Eye (tissue), 1 donor: ENCODE results near the gene DPEP1.
A peak's percentile ranks its signal among the peaks of the same experiment; 100 is the strongest.
"Not testable (repeated sequence)": the region's sequence is repeated elsewhere in the genome, so short reads cannot be mapped to it uniquely, and the experiment has no call there.

Experiments
- DNase-seq: peaks from one replicate; pipeline ENCODE4 v3.0.0-alpha.2; 2015

The DPEP1 gene

DNA sequence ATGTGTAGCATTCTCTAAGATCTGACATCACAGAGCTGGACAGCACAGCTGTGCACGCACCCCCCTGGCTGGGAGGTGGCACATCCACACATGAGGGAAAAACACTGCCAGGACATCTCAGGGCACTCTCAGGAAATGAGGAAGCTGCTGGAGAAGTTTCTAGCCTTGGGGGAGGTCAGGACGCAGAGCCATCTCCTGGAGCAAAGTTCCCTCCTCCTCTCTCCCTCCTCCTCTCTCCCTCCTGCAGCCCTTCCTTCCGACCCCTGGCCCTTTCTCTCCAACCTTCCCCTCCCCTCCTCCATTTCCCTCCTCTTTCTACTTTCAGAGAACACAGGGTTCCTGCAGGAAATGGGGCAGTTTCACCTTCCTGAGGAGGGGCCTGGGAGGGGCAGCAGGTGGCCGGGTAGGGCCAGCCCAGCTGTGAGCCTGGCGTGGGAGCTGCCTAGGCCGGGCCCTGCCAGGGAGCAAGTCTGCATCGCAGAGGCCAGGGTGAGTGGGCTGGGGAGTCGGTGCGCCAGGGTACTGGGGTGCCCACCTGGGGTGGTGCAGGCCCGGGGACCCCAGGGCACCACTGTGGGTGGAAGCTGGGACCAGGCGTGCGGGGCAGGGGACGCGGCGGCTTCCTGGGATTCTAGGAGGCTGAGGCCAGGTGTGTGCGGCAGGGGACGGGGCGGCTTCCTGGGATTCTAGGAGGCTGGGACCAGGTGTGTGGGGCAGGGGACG lies at the start of gene DPEP1:
TSS of gene DPEP1 (plus strand) at position 412 of the 723 bp plus-strand sequence. CDS start 16,769 bp downstream, outside the sequence.
- no peak for DNase-seq

DNA sequence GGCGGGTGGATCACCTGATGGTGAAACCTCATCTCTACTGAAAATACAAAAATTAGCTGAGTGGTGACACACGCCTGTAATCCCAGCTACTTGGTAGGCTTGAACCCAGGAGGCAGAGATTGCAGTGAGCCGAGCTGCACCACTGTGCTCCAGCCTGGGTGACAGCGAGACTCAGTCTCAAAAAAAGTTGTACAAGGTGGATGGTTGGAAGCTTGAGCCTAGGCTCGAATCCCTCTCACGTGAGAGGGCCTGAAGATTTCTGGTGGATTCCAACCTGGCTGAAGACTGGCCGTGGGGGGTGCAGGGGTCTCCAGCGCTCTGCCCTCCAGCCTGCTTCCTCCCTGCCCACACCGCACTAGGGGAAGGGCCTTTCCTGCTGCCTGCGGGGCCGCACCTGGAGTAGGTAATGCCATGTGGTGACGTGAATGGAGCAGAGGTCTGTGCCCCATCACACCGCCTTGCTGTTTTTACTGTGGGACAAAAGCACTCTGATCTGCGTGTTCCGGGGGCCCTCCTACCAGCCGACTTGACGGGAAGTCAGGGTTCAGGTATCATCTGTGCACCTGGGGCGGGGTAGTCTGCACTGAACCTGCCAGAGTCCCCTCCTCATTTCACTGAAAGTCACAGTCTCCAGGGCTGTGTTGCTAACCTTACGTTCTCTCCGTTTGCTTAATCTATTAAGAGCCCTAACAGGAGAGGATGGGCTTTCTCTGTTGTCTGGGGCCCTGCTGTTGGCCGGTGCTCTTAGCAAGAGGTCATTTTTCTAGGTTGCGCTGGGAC lies 48.8 kb upstream of the DPEP1 start:
- no peak for DNase-seq

DNA sequence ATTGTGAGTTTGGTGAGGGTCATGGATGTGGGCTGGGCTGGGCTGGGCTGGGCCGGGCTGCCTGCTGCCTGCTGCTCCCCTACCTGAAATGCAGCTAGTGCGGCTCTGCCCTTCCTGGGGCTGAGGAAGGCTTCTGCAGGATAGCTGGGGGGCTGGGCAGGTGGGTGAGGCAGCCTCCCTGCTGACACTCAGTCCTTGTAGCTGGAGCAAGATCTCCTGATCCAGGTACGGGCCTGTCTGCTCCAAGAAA lies 48.3 kb upstream of the DPEP1 start:
- no peak for DNase-seq

DNA sequence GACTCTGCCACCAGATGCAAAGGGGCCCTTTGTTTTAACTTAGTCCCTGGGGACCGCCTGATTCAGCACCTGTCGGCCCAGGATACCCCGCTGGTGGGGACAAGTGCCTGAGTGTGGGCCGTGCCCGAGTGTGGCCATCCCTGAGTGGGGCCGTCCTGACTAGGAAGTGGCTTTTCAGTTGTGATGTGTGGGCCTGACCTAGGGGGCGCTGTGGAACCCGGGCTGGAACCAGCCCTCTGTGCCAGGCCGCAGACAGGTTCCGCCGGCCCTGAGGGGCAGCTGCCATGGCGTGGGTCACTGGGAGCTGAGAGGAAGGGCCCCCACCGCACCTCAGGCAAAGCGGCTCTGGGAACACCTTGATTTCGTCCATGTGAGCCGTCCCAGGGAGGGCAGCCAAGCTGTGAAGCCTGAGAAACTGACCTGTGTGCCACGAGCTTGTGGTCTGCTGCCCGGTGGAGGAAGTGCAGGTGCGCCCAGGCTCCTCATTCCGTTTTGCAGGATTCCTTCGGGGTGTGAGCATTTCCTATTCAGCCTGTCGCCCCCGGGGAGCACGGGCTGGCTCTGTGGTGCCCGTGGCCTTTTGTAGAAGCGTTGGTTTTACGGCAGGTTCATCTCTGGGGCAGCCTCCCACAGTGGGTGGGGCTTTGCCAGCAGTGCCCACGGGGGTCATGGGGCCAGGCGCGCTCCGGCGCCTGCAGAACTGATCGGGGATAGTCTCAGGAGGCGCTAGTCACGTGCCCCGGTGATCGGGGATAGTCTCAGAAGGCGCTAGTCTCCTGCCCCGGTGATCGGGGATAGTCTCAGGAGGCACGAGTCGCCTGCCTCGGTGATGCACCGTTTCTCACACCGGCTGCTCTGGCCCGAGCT lies 47.7 kb upstream of the DPEP1 start:
- peak; percentile 78 for DNase-seq

DNA sequence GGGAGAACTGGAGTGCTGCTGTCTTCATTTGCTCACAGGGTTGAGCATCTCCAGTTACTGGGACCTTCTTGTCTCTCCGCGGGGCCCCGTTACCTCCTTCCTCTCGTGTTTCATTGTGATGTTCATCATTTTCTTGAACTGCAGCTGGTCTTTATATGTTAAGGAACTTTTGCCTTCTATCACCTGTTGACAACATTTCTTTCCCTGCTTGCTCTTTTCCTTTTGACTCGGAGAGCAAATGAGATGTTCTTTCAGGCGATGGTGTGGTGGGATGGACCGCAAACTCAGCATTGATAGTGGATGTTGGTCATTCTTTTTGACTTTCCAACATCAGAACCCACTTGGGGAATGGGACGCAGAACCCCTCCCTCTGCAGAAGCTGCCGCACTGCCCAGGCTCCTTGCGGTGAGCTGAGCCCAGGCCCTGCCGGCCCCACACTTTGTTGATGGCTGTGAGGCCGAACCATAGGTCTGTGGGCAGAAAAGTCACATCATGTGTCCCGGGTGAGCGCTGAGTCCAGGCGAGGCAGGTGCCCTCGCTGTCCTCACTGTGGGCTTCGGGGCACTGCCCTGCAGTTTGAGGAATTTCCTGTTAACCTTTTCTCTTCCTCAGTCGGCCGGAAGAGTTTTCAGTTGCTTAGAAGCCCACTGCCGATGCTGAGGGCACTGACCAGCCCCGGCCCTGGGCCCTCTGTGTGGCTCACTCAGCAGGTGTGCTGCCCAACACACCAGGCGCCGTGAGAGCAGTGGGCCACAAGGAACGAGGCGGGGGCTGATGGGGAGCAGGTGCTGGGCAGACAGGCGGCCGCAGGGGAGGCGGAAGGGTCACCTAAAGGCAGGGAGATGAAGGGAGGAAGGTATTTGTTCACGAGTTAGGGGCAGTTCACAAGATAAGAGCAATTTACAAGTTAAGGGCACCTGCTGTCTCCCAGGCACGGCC lies 45.5 kb upstream of the DPEP1 start:
- no peak for DNase-seq

GRCh38 chr16:89569506-89570341 lies 43.7 kb upstream of the DPEP1 start:
- no peak for DNase-seq

DNA sequence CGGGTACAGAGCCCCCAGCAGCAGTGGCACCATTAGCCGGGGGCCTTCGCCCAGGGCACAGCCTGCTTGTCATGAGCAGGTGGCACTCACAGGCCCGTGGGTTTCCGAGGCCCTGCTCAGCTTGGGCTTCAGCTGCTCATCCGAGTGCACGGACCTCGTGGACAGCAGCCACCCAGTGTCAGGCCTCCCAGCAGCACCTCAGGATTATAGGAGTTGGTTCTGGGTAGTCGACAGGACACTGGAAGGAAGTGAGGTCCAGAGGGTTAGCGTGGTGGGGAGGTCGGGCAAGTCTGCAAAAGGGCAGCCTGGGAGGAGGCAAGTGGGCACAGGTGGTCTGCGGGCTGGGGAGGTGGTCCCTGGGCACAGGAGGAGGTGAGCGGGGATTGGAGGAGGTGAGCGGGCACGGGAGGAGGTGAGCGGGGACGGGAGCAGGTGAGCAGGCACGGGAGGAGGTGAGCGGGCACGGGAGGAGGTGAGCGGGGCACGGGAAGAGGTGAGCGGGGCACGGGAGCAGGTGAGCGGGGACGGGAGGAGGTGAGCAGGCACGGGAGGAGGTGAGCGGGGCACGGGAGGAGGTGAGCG lies 43.0 kb upstream of the DPEP1 start:
- no peak for DNase-seq

- not testable (repeated sequence) for DNase-seq
Observed at GRCh38 chr16:89570983-89571598, 42.4 kb upstream of the DPEP1 start.

DNA sequence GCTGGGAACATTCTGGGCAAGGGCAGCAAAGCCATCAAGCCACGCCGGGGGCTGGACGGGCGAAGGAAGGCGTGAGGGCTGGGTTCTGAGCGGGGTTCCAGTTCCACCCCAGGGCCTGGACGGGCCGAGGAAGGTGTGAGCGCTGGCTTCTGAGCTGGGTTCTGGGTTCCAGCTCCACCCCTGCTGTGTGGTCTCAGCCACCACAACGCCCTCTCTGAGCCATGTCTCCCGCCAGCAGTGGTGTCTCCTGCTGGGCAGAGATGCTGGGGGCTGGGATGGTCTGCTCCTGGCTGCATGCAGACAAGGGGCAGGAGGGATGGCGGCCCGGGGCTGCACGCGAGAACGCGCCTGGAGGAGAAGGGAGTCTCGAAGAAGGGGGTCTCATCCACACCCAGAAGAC lies 41.8 kb upstream of the DPEP1 start:
- no peak for DNase-seq

- no peak for DNase-seq
Observed at GRCh38 chr16:89572073-89572484, 41.4 kb upstream of the DPEP1 start.

DNA sequence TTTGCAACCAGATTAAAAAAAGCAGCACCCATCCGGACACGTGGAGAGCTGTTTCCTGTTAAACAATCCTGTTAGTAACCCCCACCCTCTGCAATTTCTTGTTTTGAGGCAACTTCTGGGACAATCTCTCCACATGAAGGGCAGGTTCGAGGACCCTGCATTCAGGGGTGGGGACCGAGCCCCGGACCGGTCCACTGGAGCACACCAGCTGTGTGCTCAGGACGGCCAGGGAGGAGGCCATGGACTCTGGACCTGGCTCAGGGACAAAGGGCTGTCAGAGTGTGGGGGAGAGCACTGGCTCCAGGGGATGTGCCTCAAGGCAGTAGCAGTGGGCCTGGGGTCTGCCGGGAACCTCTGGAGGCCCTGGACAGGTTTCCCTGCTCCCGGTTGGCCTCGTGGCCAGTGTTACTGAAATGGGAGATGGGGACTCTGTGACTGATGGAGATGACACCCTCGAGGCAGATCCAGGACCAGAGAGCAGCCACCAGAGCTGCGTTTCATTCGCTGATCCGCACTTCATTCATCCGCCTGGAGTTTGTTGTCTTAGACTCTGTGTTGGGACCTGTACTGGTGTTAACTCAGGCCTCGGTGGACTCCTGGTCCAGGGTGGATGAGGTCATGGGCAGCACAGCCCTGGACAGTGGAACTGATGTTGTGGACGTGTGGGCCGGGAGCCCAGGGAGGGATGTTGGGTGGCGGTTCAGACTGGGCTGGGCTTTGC lies 40.8 kb upstream of the DPEP1 start:
- no peak for DNase-seq

GRCh38 chr16:89573826-89574680 lies 39.4 kb upstream of the DPEP1 start:
- no peak for DNase-seq

GRCh38 chr16:89574681-89575246 lies 38.7 kb upstream of the DPEP1 start:
- peak; percentile 80 for DNase-seq

DNA sequence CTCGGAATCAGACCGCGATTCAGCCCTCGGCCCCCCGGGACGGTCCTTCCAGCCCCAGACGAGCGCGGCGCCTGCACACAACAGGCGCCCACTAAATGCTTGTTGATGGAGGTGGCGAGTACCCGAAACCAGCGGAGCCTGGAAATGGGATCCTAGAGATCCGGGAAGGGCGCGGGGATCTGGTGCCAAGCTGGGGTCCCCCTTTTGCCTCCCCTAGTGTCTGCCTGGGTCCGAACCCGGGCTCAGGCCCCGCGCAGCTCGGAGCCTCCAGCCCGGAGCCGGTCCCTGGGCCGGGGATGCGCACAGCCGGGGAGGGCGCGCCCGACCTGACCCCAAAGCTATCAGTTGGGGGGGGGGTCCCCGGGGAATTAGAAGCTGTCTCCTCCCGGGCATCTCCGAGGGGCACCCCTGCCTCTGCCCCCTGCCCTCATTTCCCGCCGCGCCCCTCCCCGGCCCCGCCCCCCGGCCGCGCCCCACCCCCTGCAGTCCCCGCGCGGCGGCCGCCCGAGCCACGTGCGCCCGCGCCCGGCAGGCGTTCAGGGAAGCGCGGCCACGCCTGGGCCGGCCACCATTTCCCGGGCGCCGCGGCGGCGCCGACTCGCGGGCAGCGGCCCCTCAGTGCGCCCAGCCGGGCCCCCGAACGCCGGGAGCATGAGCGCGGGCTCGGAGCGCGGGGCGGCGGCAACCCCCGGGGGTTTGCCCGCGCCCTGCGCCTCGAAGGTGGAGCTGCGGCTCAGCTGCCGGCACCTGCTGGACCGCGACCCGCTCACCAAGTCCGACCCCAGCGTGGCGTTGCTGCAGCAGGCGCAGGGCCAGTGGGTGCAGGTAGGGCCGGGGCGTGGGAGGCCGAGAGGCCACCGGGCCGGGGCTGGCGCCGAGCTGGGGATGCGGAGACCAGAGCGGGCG lies 37.9 kb upstream of the DPEP1 start, which contains the start of gene CPNE7:
TSS of gene CPNE7 (plus strand) at position 512 of the 906 bp plus-strand sequence. CDS start at position 652, 140 bp downstream.
- DNase-seq = no peak

- no peak for DNase-seq
Observed at GRCh38 chr16:89576153-89577054, 37.0 kb upstream of the DPEP1 start.
